NCI-H2227 (cell line): Measurements from ENCODE around the gene RNF224.

ENCODE experiments used
- DNase-seq: peaks from one replicate; lab custom pipeline; 2025; ENCODE audit not compliant: unreplicated experiment; lab: John Stamatoyannopoulos, UW

Gene RNF224

GRCh38 chr9:137270929-137271695, 43.8 kb downstream of the RNF224 start:
- DNase-seq, result no peak

GRCh38 chr9:137271696-137272076, 44.4 kb downstream of the RNF224 start:
- DNase-seq, result no peak

GRCh38 chr9:137272241-137273094, 45.2 kb downstream of the RNF224 start:
- DNase-seq, result no peak

GRCh38 chr9:137273095-137273490, 45.8 kb downstream of the RNF224 start:
- no peak for DNase-seq

GRCh38 chr9:137273611-137274320, 46.5 kb downstream of the RNF224 start:
- DNase-seq, result no peak

- no peak for DNase-seq
These were observed 47.9 kb downstream of the RNF224 start for GRCh38 chr9:137275203-137275587.

- DNase-seq, result no peak
These were observed 48.5 kb downstream of the RNF224 start for GRCh38 chr9:137275588-137276472.

- no peak for DNase-seq
These were observed 49.4 kb downstream of the RNF224 start for GRCh38 chr9:137276473-137277328.

- no peak for DNase-seq
These were observed 50.2 kb downstream of the RNF224 start, which contains the start of gene TOR4A for GRCh38 chr9:137277329-137278041. Gene TOR4A, plus strand, starts transcription at chr9:137277726. Its CDS starts 964 bp downstream, at chr9:137278690.

GRCh38 chr9:137278061-137278701, 50.9 kb downstream of the RNF224 start:
- no peak for DNase-seq
